Kidney epithelial cell (primary cell): ENCODE measurements around the gene C16orf96. TPM values are rescaled to one million over a fixed set of nuclear protein-coding genes. Genes with fewer than 3 reads are reported as not detected.

Source experiments
- DNase-seq: peaks from one replicate; pipeline ENCODE4 v3.0.0-alpha.2; 2010; ENCODE audit warnings: low read depth
- H3K27me3 ChIP-seq: 2 replicates; pipeline ENCODE4 v1.6.0; 2011; ENCODE audit warnings: low read length; ENCODE audit not compliant: control insufficient read depth, insufficient read depth
- H3K36me3 ChIP-seq: 2 replicates; pipeline ENCODE4 v1.5.1; 2011; ENCODE audit warnings: low read length; ENCODE audit not compliant: control insufficient read depth, insufficient read depth
- H3K4me3 ChIP-seq: 2 replicates; pipeline ENCODE4 v1.5.1; 2011; ENCODE audit warnings: low read depth, mild to moderate bottlenecking, control low read depth, low read length
- CTCF ChIP-seq: IDR thresholded peaks from 2 replicates; pipeline ENCODE4 v1.5.1; 2011; ENCODE audit warnings: mild to moderate bottlenecking, moderate library complexity, low read length, control low read depth, inconsistent platforms; ENCODE audit not compliant: insufficient read depth, poor library complexity, severe bottlenecking
- total RNA-seq: library from RNA; depleted of rRNA; stranded (reverse); fragments of >200 nt; gene quantifications from 2 replicates; pipeline ENCODE4 v1.2.3, GENCODE V29; 2015

The C16orf96 gene
- total RNA-seq, 1 donor from 2014 or later: not detected

GRCh38 chr16:4588386-4588785 is 32.2 kb downstream of the C16orf96 start:
- no peak overlapping the region for H3K4me3 ChIP-seq
- no peaks in the 10 kb centered on the region for H3K36me3 ChIP-seq
- no peak for DNase-seq
- peaks cover 13% of the 10 kb centered on the region for H3K27me3 ChIP-seq
- TF ChIP-seq CTCF: no peak

- DNase-seq: no peak
- no peak overlapping the region for H3K4me3 ChIP-seq
- no peaks in the 10 kb centered on the region for H3K36me3 ChIP-seq
- no peak for TF ChIP-seq CTCF
- H3K27me3 ChIP-seq: peaks cover 16% of the 10 kb centered on the region
These were observed 32.8 kb downstream of the C16orf96 start for GRCh38 chr16:4588961-4589360.

GRCh38 chr16:4591191-4591590 is 35.1 kb downstream of the C16orf96 start:
- no peaks in the 10 kb centered on the region for H3K36me3 ChIP-seq
- TF ChIP-seq CTCF: no peak
- DNase-seq: no peak
- H3K27me3 ChIP-seq: peaks cover 15% of the 10 kb centered on the region
- no peak overlapping the region for H3K4me3 ChIP-seq

GRCh38 chr16:4591706-4592470 is 35.7 kb downstream of the C16orf96 start:
- Histone ChIP-seq H3K27me3 (peaks cover 8% of the 10 kb centered on the region), H3K36me3 (no peaks in the 10 kb centered on the region), H3K4me3 (no peak overlapping the region)
- TF ChIP-seq CTCF: no peak
- DNase-seq: no peak

- TF ChIP-seq CTCF: no peak
- no peaks in the 10 kb centered on the region for H3K36me3 ChIP-seq
- H3K27me3 ChIP-seq: peaks cover 6% of the 10 kb centered on the region
These were observed 36.9 kb downstream of the C16orf96 start for GRCh38 chr16:4593086-4593485.

More at GRCh38 chr16:4593086-4593485, 36.9 kb downstream of the C16orf96 start:
- no peak for DNase-seq
- H3K4me3 ChIP-seq: no peak overlapping the region
